Fibroblast of the aortic adventitia (primary cell): ENCODE measurements around the gene STAG1. TPM values are rescaled to one million over a fixed set of nuclear protein-coding genes. Genes with fewer than 3 reads are reported as not detected.
"Not testable (repeated sequence)": the region's sequence is repeated elsewhere in the genome, so short reads cannot be mapped to it uniquely, and the experiment has no call there.

ENCODE experiments used
- DNase-seq: peaks from one replicate; pipeline ENCODE4 v3.0.0-alpha.2; 2010; ENCODE audit warnings: low read depth
- H3K4me3 ChIP-seq: 2 replicates; pipeline ENCODE4 v1.5.1; 2011; ENCODE audit warnings: low read depth, mild to moderate bottlenecking, control low read depth, low read length, moderate library complexity
- total RNA-seq: library from RNA; depleted of rRNA; stranded (reverse); fragments of >200 nt; gene quantifications from 2 replicates; pipeline ENCODE4 v1.2.3, GENCODE V29; 2012; ENCODE audit warnings: low replicate concordance
- TF ChIP-seq, protein P1 (sequence below): IDR thresholded peaks from 2 replicates; pipeline ENCODE4 v1.5.1; 2011; ENCODE audit warnings: mild to moderate bottlenecking, low read length, control low read depth, inconsistent platforms; ENCODE audit not compliant: insufficient read depth

The STAG1 gene
- total RNA-seq, 1 donor: 78.0 TPM

DNA sequence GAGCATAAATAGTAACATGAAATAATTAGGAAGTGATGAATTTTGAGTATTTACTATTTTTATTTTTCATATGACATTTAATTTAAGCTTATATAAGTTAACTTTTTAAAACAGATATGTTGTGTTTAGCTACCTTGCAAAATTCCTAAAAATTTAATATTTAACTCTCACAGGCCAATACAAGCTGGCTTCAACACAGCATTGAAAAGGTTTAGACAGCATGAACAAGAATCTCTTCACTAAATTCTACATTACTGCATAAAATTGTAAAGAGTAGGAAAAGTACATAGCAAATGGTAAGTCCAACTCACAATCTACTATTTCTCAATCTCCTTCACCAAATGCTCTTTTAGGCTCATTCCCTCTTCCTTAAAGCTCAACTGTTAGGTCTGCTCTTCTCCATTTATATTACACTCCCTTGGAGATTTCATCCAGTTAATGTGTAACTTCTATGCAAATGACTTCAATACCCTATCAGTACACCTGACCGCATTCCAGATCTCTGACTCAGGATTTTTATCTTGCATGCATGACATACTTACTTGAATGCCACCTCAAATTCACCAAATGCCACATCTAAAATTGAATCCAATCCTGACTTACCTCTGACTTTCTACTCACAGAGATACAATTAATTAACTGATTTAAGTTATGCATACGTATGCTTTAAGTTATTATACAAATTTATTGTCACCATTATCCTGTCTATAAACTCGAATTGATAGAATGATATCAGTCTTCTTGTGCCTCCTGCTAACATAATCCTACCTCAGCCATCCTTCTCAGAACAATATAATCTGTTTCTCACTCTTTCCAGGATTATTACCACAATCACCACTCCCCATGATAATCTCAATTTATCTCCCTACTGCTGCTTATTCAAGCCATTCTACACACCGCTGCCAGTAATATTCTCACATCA, 127.0 kb downstream of the STAG1 start:
- DNase-seq: peak; percentile 37
- TF ChIP-seq, protein P1, sequence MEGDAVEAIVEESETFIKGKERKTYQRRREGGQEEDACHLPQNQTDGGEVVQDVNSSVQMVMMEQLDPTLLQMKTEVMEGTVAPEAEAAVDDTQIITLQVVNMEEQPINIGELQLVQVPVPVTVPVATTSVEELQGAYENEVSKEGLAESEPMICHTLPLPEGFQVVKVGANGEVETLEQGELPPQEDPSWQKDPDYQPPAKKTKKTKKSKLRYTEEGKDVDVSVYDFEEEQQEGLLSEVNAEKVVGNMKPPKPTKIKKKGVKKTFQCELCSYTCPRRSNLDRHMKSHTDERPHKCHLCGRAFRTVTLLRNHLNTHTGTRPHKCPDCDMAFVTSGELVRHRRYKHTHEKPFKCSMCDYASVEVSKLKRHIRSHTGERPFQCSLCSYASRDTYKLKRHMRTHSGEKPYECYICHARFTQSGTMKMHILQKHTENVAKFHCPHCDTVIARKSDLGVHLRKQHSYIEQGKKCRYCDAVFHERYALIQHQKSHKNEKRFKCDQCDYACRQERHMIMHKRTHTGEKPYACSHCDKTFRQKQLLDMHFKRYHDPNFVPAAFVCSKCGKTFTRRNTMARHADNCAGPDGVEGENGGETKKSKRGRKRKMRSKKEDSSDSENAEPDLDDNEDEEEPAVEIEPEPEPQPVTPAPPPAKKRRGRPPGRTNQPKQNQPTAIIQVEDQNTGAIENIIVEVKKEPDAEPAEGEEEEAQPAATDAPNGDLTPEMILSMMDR: no peak
- H3K4me3 ChIP-seq: no peak overlapping the region

GRCh38 chr3:136624371-136624770, 127.8 kb downstream of the STAG1 start:
- no peak overlapping the region for H3K4me3 ChIP-seq
- TF ChIP-seq, protein P1: no peak
- DNase-seq: no peak

DNA sequence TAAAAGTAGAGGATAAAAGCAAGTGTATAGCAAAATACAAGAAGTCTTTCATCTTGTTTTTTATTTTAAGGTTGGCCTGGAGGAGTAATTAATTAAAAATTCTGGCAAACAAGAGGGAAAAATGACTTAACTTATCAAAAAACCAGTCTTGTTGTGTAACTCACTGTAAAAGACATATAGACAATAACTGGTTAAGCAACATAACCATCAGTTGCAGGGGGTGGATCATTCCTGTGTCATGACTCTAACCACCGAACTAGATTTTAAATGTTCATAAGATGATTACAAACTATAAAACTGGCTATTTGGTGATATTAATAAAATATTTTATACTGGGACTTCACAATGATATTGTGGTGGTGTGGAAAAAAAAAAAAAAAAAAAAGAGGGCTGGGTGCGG, 130.6 kb downstream of the STAG1 start:
- DNase-seq: peak; percentile 55
- no peak overlapping the region for H3K4me3 ChIP-seq
- TF ChIP-seq, protein P1: no peak

DNA sequence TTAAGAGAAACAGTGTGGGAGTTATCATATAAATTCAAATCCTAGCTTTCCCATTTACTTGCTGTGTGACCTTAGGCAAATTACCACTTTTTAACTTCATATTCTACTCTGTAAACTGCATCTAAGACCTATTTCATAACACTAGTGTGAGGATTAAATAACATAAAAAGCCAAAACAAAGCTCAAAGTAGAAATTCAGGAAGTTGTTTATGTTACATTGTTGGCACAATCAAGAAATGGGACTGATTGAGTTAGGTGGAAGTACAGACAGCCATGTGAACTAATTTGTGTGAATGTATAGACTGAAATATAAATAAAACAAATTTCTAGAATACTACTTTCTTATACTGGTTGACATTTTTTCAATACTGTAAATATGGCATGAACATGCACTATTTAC, 131.7 kb downstream of the STAG1 start:
- no peak for DNase-seq
- H3K4me3 ChIP-seq: no peak overlapping the region

GRCh38 chr3:136617969-136618525, 134.1 kb downstream of the STAG1 start:
- H3K4me3 ChIP-seq, DNase-seq: not testable (repeated sequence)

More for the DNA sequence above, 131.7 kb downstream of the STAG1 start:
- TF ChIP-seq, protein P1: no peak

GRCh38 chr3:136617198-136617597, 135.0 kb downstream of the STAG1 start:
- no peak overlapping the region for H3K4me3 ChIP-seq
- no peak for DNase-seq
- TF ChIP-seq, protein P1: no peak

GRCh38 chr3:136612512-136612911, 139.7 kb downstream of the STAG1 start:
- no peak for DNase-seq
- TF ChIP-seq, protein P1: no peak
- H3K4me3 ChIP-seq: no peak overlapping the region
